PC-3 (cell line): Measurements from ENCODE around the gene INPP5F. TPM values are rescaled to one million over a fixed set of nuclear protein-coding genes. Genes with fewer than 3 reads are reported as not detected.

Source experiments
- ATAC-seq: fragments of 200-7000 bp; cut with Tn5 transposase; 2 replicates; pipeline ENCODE4 v1.9.1; 2020; ENCODE audit warnings: mild to moderate bottlenecking, moderate library complexity
- BruUV-seq: library from RNA; stranded (reverse); fragments of 400-500 nt; replicated peaks from 2 replicates; lab custom pipeline; 2021; lab: Mats Ljungman, UMichigan
- CTCF ChIA-PET: fragments of 300-600 bp; sonication (Branson Sonifier 250); formaldehyde crosslinking; loops from one replicate; lab custom pipeline; 2022; ENCODE audit warnings: antibody characterized with exemption; lab: Charles Lee
- POLR2A ChIA-PET: fragments of 300-600 bp; sonication (Branson Sonifier 250); formaldehyde crosslinking; loops from one replicate; lab custom pipeline; 2022; ENCODE audit warnings: antibody characterized with exemption; ENCODE audit not compliant: unreplicated experiment; lab: Charles Lee
- DNase-seq: peaks from one replicate; pipeline ENCODE4 v3.0.0-alpha.2; 2015
- H2AFZ ChIP-seq: fragments of 300-600 bp; sonication (generic); 2 replicates; pipeline ENCODE4 v1.6.0; 2016; ENCODE audit warnings: antibody characterized with exemption, low read length
- H3F3A ChIP-seq: fragments of 300-600 bp; sonication (generic); one replicate; pipeline ENCODE4 v1.6.0; 2017; ENCODE audit warnings: antibody characterized with exemption, low read length, control low read depth, mild to moderate bottlenecking; ENCODE audit not compliant: unreplicated experiment
- H3K27ac ChIP-seq: fragments of 300-600 bp; sonication (generic); 2 replicates; pipeline ENCODE4 v1.5.1; 2016; ENCODE audit warnings: mild to moderate bottlenecking, low read length
- H3K27me3 ChIP-seq: fragments of 300-600 bp; sonication (generic); 2 replicates; pipeline ENCODE4 v1.6.1; 2016; ENCODE audit warnings: low read length, mixed read lengths
- H3K36me3 ChIP-seq: fragments of 300-600 bp; sonication (generic); 2 replicates; pipeline ENCODE4 v1.6.1; 2016; ENCODE audit warnings: low read depth, mixed run types, low read length, mixed read lengths
- H3K4me1 ChIP-seq: fragments of 300-600 bp; sonication (generic); 2 replicates; pipeline ENCODE4 v1.5.1; 2016; ENCODE audit warnings: low read length; ENCODE audit not compliant: insufficient read depth
- H3K4me2 ChIP-seq: fragments of 300-600 bp; sonication (generic); 2 replicates; pipeline ENCODE4 v1.6.0; 2016; ENCODE audit warnings: low read length
- H3K4me3 ChIP-seq: fragments of 300-600 bp; sonication (generic); 2 replicates; pipeline ENCODE4 v1.5.1; 2016; ENCODE audit warnings: mild to moderate bottlenecking, low read length, mixed read lengths
- H3K79me2 ChIP-seq: fragments of 300-600 bp; sonication (generic); 2 replicates; pipeline ENCODE4 v1.6.1; 2017; ENCODE audit warnings: low read length, mixed read lengths
- H3K9ac ChIP-seq: fragments of 300-600 bp; sonication (generic); 2 replicates; pipeline ENCODE4 v1.6.0; 2016; ENCODE audit warnings: mild to moderate bottlenecking, low read length
- H3K9me2 ChIP-seq: fragments of 300-600 bp; sonication (generic); replicated peaks from 2 replicates; pipeline ENCODE4 v1.6.1; 2016; ENCODE audit warnings: mixed run types, low read length, mixed read lengths
- H3K9me3 ChIP-seq: fragments of 300-600 bp; sonication (generic); 2 replicates; pipeline ENCODE4 v1.6.1; 2016; ENCODE audit warnings: low read length, mixed read lengths
- H4K20me1 ChIP-seq: fragments of 300-600 bp; sonication (generic); 2 replicates; pipeline ENCODE4 v1.6.1; 2016; ENCODE audit warnings: low read length, mixed read lengths
- CTCF ChIP-seq: fragments of 300-600 bp; sonication (generic); conservative IDR thresholded peaks from 2 replicates; pipeline ENCODE4 v1.5.1; 2017; ENCODE audit warnings: antibody characterized with exemption, low read depth, mild to moderate bottlenecking, low read length
- EZH2 ChIP-seq: fragments of 300-600 bp; sonication (generic); IDR thresholded peaks from one replicate; pipeline ENCODE4 v1.6.1; 2017; ENCODE audit warnings: antibody characterized with exemption, mild to moderate bottlenecking, low read length; ENCODE audit not compliant: unreplicated experiment
- EZH2phosphoT487 ChIP-seq: fragments of 300-600 bp; sonication (generic); IDR thresholded peaks from 2 replicates; pipeline ENCODE4 v1.6.1; 2018; ENCODE audit warnings: mild to moderate bottlenecking, antibody characterized with exemption, low read length, borderline replicate concordance
- intact Hi-C: fragments of 100-400 bp; cut with micrococcal nuclease; formaldehyde crosslinking; loops from 2 replicates; pipeline ENCODE4 v1.9.0; 2023
- total RNA-seq: library from RNA; depleted of rRNA; stranded (reverse); fragments of >200 nt; gene quantifications from 2 replicates; pipeline ENCODE4 v1.2.3, GENCODE V29; 2014

Gene INPP5F
- total RNA-seq, 1 experiment from 2014 or later = 8.2 TPM

GRCh38 chr10:119859420-119860258 lies 133.8 kb downstream of the INPP5F start:
- BruUV-seq = no TSS peak
- no peak overlapping the region for H2AFZ ChIP-seq
- H3K4me3 ChIP-seq = no peak overlapping the region
- ChIA-PET POLR2A (no interaction called here), CTCF (interaction anchor here (0.6 to 2.5 kb wide), 6 partner anchors 22 to 145 kb away, joined by 3 to 16 read pairs (median 3); partner anchors contain the start of gene INPP5F)
- intact Hi-C loops = loop anchor here (1.0 to 5.0 kb wide), 3 partner anchors 109 to 251 kb away; no protein-coding TSS in a partner anchor
- H3K9me2 ChIP-seq = no peaks in the 10 kb centered on the region
- no peaks in the 10 kb centered on the region for H3K9me3 ChIP-seq
- H3K36me3 ChIP-seq = peaks cover 13% of the 10 kb centered on the region; the same call in 1 of the 2 replicates
- no peaks in the 10 kb centered on the region for H3F3A ChIP-seq
- H3K9ac ChIP-seq = no peak overlapping the region
- no peak overlapping the region for H3K4me2 ChIP-seq
- H4K20me1 ChIP-seq = peaks cover 34% of the 10 kb centered on the region
- no peaks in the 10 kb centered on the region for H3K27me3 ChIP-seq
- H3K27ac ChIP-seq = 0 out of 2 replicates have a peak overlapping the region, but pooled peaks have one; percentile 0
- ATAC-seq (peak; percentile 45), DNase-seq (peak; percentile 65)
- TF ChIP-seq CTCF = peak; percentile 72
- TF ChIP-seq EZH2phosphoT487 = no peak
- TF ChIP-seq EZH2 = no peak
- H3K79me2 ChIP-seq = peaks cover 65% of the 10 kb centered on the region
- H3K4me1 ChIP-seq = peaks cover 10% of the 10 kb centered on the region; the same call in 1 of the 2 replicates

GRCh38 chr10:119860866-119861607 lies 135.2 kb downstream of the INPP5F start:
- Histone ChIP-seq H2AFZ (no peak overlapping the region), H3K36me3 (peaks cover 11% of the 10 kb centered on the region; the same call in 1 of the 2 replicates), H3K9ac (no peak overlapping the region), H4K20me1 (peaks cover 47% of the 10 kb centered on the region), H3K27ac (no peak overlapping the region), H3F3A (no peaks in the 10 kb centered on the region), H3K27me3 (no peaks in the 10 kb centered on the region), H3K79me2 (peaks cover 79% of the 10 kb centered on the region), H3K9me2 (no peaks in the 10 kb centered on the region), H3K4me2 (no peak overlapping the region), H3K4me1 (peaks cover 16% of the 10 kb centered on the region; the same call in 1 of the 2 replicates), H3K9me3 (no peaks in the 10 kb centered on the region), H3K4me3 (no peak overlapping the region)
- DNase-seq = no peak
- TF ChIP-seq EZH2phosphoT487 = no peak
- TF ChIP-seq CTCF = no peak
- TF ChIP-seq EZH2 = no peak
- ChIA-PET CTCF (interaction anchor here (2.5 kb wide), 1 partner anchor 111 kb away, joined by 16 read pairs; no protein-coding TSS in a partner anchor), POLR2A (no interaction called here)
- ATAC-seq = no peak
- BruUV-seq = no TSS peak
- intact Hi-C loops = loop anchor here (1.0 kb wide), 1 partner anchor 111 kb away; no protein-coding TSS in a partner anchor
